Osteoblast (primary cell): ENCODE results near the gene WASHC4. TPM values are rescaled to one million over a fixed set of nuclear protein-coding genes. Genes with fewer than 3 reads are reported as not detected.

Experiments
- DNase-seq: peaks from one replicate; pipeline ENCODE4 v3.0.0; 2011; ENCODE audit warnings: low spot score, mixed read lengths; ENCODE audit not compliant: insufficient read length; ENCODE audit errors: missing footprints
- H2AFZ ChIP-seq: 2 replicates; pipeline ENCODE4 v1.6.0; 2011; ENCODE audit warnings: mild to moderate bottlenecking, low read length
- H3K27ac ChIP-seq: 2 replicates; pipeline ENCODE4 v1.5.1; 2011; ENCODE audit warnings: mild to moderate bottlenecking, low read depth, low read length, moderate library complexity
- H3K27me3 ChIP-seq: 2 replicates; pipeline ENCODE4 v1.6.0; 2012; ENCODE audit warnings: mild to moderate bottlenecking, control low read depth, inconsistent platforms, low read length, moderate library complexity; ENCODE audit not compliant: insufficient read depth
- H3K36me3 ChIP-seq: 2 replicates; pipeline ENCODE4 v1.5.1; 2011; ENCODE audit warnings: mild to moderate bottlenecking, low read length, control low read depth, moderate library complexity; ENCODE audit not compliant: insufficient read depth
- H3K4me1 ChIP-seq: 2 replicates; pipeline ENCODE4 v1.5.1; 2011; ENCODE audit warnings: mild to moderate bottlenecking, low read length, control low read depth, moderate library complexity; ENCODE audit not compliant: insufficient read depth
- H3K4me2 ChIP-seq: 2 replicates; pipeline ENCODE4 v1.6.0; 2011; ENCODE audit warnings: mild to moderate bottlenecking, low read length; ENCODE audit not compliant: insufficient read depth
- H3K4me3 ChIP-seq: fragments of 200-600 bp; sonication (generic); 3 replicates; pipeline ENCODE4 v1.5.1; 2012; ENCODE audit warnings: mild to moderate bottlenecking, low read length, inconsistent platforms; ENCODE audit not compliant: insufficient read depth
- H3K79me2 ChIP-seq: 2 replicates; pipeline ENCODE4 v1.6.0; 2012; ENCODE audit warnings: mild to moderate bottlenecking, low read length, control low read depth, inconsistent platforms; ENCODE audit not compliant: insufficient read depth
- H3K9me3 ChIP-seq: 2 replicates; pipeline ENCODE4 v1.5.1; 2011; ENCODE audit warnings: low read depth, low read length, control low read depth
- H4K20me1 ChIP-seq: 2 replicates; pipeline ENCODE4 v1.6.0; 2012; ENCODE audit warnings: mild to moderate bottlenecking, low read length, control low read depth; ENCODE audit not compliant: insufficient read depth
- total RNA-seq: library from RNA; depleted of rRNA; stranded (reverse); fragments of >200 nt; gene quantifications from 2 replicates; pipeline ENCODE4 v1.2.3, GENCODE V29; 2012
- TF ChIP-seq, protein P1 (sequence below): IDR thresholded peaks from 2 replicates; pipeline ENCODE4 v1.5.1; 2011; ENCODE audit warnings: mild to moderate bottlenecking, low read depth, low read length, moderate library complexity; ENCODE audit errors: extremely low read depth

The WASHC4 gene
- total RNA-seq, 1 donor: 124 TPM

DNA sequence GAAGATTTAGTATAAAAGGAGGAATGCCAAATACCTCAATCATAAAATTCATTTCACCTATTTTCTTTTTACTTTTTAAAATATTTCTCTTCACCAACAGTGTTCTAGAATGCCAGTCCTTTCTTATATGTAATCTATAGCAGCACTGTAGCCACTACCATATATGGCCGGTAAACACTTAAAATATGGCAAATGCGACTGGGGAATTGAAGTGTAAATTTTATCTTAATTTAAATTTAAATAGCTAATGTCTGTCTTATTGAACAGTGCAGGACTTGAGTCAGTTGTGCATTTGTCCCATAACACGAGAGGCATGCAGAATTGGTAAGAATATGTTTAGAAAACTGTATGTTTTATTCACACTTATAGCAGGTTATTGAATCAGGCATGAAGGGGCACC, 50.1 kb downstream of the WASHC4 start:
- Histone ChIP-seq H3K36me3 (peaks cover 61% of the 10 kb centered on the region), H2AFZ (no peak overlapping the region), H3K4me1 (no peaks in the 10 kb centered on the region), H3K9me3 (no peaks in the 10 kb centered on the region), H3K79me2 (peaks cover 2% of the 10 kb centered on the region), H4K20me1 (no peaks in the 10 kb centered on the region), H3K4me2 (no peak overlapping the region), H3K27ac (no peak overlapping the region), H3K4me3 (no peak overlapping the region), H3K27me3 (no peaks in the 10 kb centered on the region)
- TF ChIP-seq, protein P1, sequence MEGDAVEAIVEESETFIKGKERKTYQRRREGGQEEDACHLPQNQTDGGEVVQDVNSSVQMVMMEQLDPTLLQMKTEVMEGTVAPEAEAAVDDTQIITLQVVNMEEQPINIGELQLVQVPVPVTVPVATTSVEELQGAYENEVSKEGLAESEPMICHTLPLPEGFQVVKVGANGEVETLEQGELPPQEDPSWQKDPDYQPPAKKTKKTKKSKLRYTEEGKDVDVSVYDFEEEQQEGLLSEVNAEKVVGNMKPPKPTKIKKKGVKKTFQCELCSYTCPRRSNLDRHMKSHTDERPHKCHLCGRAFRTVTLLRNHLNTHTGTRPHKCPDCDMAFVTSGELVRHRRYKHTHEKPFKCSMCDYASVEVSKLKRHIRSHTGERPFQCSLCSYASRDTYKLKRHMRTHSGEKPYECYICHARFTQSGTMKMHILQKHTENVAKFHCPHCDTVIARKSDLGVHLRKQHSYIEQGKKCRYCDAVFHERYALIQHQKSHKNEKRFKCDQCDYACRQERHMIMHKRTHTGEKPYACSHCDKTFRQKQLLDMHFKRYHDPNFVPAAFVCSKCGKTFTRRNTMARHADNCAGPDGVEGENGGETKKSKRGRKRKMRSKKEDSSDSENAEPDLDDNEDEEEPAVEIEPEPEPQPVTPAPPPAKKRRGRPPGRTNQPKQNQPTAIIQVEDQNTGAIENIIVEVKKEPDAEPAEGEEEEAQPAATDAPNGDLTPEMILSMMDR: no peak
- DNase-seq: no peak

DNA sequence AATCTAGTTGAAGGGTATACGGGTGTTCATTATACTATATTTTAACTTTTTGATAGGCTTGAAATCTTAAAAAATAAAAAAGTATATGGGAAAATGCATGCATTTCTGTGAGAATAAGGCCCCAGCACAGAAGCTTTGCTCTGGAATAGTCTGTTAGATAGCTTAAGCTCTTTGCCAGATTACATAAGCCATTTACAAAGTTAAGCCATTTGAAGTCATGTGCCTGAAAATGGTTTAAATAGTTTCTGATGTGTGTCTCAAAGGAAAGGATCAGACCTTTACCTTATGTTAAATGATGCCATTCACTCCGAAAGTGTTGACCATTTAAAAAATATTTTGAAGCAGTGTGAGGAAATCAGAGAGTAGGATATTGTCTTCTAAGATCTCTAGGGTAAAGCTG, 51.3 kb downstream of the WASHC4 start:
- Histone ChIP-seq H3K36me3 (peaks cover 60% of the 10 kb centered on the region), H3K79me2 (peaks cover 2% of the 10 kb centered on the region), H4K20me1 (no peaks in the 10 kb centered on the region), H3K9me3 (no peaks in the 10 kb centered on the region), H3K27me3 (no peaks in the 10 kb centered on the region), H3K27ac (no peak overlapping the region), H3K4me3 (no peak overlapping the region), H2AFZ (no peak overlapping the region), H3K4me2 (no peak overlapping the region), H3K4me1 (no peaks in the 10 kb centered on the region)
- TF ChIP-seq, protein P1: no peak
- no peak for DNase-seq

DNA sequence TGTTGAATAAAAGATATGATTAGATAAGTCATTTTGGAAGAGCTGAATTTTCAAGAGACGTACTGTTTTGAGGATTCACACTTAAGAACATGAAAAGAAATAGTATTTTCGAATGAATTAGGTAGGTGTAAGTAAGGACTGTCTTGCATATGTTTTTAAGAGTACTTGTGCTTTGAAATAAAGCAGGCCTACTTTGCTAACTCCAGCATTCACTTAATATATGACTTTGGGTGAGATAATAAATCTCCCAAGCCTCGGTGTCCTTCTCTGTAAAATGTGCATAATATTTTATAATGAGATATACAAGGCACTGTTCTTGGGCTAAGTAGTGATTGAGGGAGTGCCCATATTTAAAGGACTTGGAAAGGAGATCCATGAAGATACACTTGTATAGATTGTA, 54.6 kb downstream of the WASHC4 start:
- Histone ChIP-seq H3K4me2 (no peak overlapping the region), H3K4me3 (no peak overlapping the region), H3K36me3 (peaks cover 78% of the 10 kb centered on the region), H4K20me1 (no peaks in the 10 kb centered on the region), H3K4me1 (no peaks in the 10 kb centered on the region), H3K27ac (no peak overlapping the region), H3K79me2 (no peaks in the 10 kb centered on the region), H2AFZ (no peak overlapping the region), H3K27me3 (no peaks in the 10 kb centered on the region), H3K9me3 (no peaks in the 10 kb centered on the region)
- TF ChIP-seq, protein P1: no peak
- DNase-seq: no peak

DNA sequence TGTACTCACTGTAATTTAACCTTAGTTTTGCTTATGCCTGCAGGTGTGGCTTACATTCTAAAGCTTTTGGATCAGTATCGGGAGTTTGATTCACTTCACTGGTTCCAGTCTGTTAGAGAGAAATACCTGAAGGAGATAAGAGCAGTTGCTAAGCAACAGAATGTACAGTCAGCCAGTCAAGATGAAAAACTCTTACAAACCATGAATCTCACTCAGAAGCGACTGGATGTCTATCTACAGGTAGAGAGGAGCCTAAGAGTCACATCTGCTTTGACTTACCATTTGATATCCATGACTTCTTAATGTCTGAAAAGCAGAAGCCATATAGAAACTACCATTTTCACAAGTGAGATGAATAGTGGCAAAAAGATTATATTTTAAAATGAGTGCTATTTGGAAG, 56.5 kb downstream of the WASHC4 start:
- Histone ChIP-seq H4K20me1 (no peaks in the 10 kb centered on the region), H3K79me2 (no peaks in the 10 kb centered on the region), H3K27ac (no peak overlapping the region), H3K36me3 (peaks cover 81% of the 10 kb centered on the region), H2AFZ (no peak overlapping the region), H3K4me3 (no peak overlapping the region), H3K27me3 (no peaks in the 10 kb centered on the region), H3K4me2 (no peak overlapping the region), H3K4me1 (no peaks in the 10 kb centered on the region), H3K9me3 (no peaks in the 10 kb centered on the region)
- TF ChIP-seq, protein P1: no peak
- DNase-seq: no peak
